HepG2 (cell line): ENCODE data around the gene RHBDL1. TPM values are rescaled to one million over a fixed set of nuclear protein-coding genes. Genes with fewer than 3 reads are reported as not detected.

Source experiments
- CEBPB ChIP-seq: IDR thresholded peaks from 2 replicates; pipeline ENCODE4 v1.6.1; 2011; ENCODE audit warnings: low read depth, low read length, improper control_type of control experiment, borderline replicate concordance
- FOSL2 ChIP-seq: sonication (generic); formaldehyde crosslinking; IDR thresholded peaks from 2 replicates; pipeline ENCODE4 v1.4.0; 2020; ENCODE audit warnings: missing genetic modification reagents
- GABPA ChIP-seq, 2 experiments: IDR thresholded peaks; 2 replicates each; pipeline ENCODE4 v1.6.1; 2011 to 2016; ENCODE audit warnings: low read depth in 2 of 2, low read length in 1 of 2, missing biosample characterization in 1 of 2, missing genetic modification characterization in 1 of 2
- HMG20A ChIP-seq: IDR thresholded peaks from 2 replicates; pipeline ENCODE4 v1.6.1; 2016; ENCODE audit warnings: borderline replicate concordance
- HMG20B ChIP-seq: conservative IDR thresholded peaks from 2 replicates; pipeline ENCODE4 v1.6.1; 2016; ENCODE audit warnings: missing genetic modification reagents, missing compliant biosample characterization
- HMGA1 ChIP-seq: sonication (generic); formaldehyde crosslinking; conservative IDR thresholded peaks from 2 replicates; pipeline ENCODE4 v1.4.0; 2020; ENCODE audit warnings: missing genetic modification reagents
- NR2F1 ChIP-seq, 2 experiments: fragments of 450-650 bp in 1 of 2; formaldehyde crosslinking in 1 of 2; IDR thresholded peaks; 2 replicates each; pipeline versions ENCODE4 v1.5.0 to v1.6.1; 2016 to 2020; ENCODE audit warnings: mild to moderate bottlenecking in 1 of 2, missing compliant biosample characterization in 1 of 2, missing genetic modification reagents in 1 of 2, moderate library complexity in 1 of 2
- NR2F6 ChIP-seq, 2 experiments: IDR thresholded peaks; 2 replicates each; pipeline ENCODE4 v1.6.1; 2016; ENCODE audit warnings: antibody characterized with exemption in 1 of 2, mild to moderate bottlenecking in 1 of 2
- SALL1 ChIP-seq: sonication (generic); formaldehyde crosslinking; IDR thresholded peaks from 2 replicates; pipeline ENCODE4 v1.8.0; 2022; ENCODE audit warnings: mild to moderate bottlenecking, missing genetic modification reagents
- SOX13 ChIP-seq, 3 experiments: fragments of 450-650 bp in 1 of 3; sonication (generic) in 1 of 3; formaldehyde crosslinking in 1 of 3; IDR thresholded peaks in 2 of 3; conservative IDR thresholded peaks in 1 of 3; 2 replicates each; pipeline versions ENCODE4 v1.5.0 to v1.6.1; 2016 to 2020; ENCODE audit warnings: antibody characterized with exemption in 1 of 3, mild to moderate bottlenecking in 1 of 3, missing compliant biosample characterization in 1 of 3, missing genetic modification reagents in 1 of 3, moderate library complexity in 1 of 3
- THAP11 ChIP-seq: IDR thresholded peaks from 2 replicates; pipeline ENCODE4 v1.6.1; 2016; ENCODE audit warnings: missing biosample characterization, missing genetic modification reagents
- YY1 ChIP-seq: IDR thresholded peaks from 2 replicates; pipeline ENCODE4 v1.6.1; 2011; ENCODE audit warnings: low read length, low read depth, moderate library complexity, mild to moderate bottlenecking; ENCODE audit not compliant: insufficient read depth, insufficient replicate concordance
- ZNF253 ChIP-seq: sonication (generic); formaldehyde crosslinking; IDR thresholded peaks from 2 replicates; pipeline ENCODE4 v1.8.0; 2022; ENCODE audit warnings: mild to moderate bottlenecking, missing genetic modification reagents, borderline replicate concordance
- polyA plus RNA-seq, 8 experiments: library from polyadenylated mRNA; depleted of rRNA in 3 of 8; stranded (reverse) in 7 of 8; unstranded in 1 of 8; fragments of >200 nt; fragmentation: Illumina TruSeq in 4 of 8; extraction: Trizol in 4 of 8; gene quantifications; 2 replicates each; pipeline versions ENCODE4 v1.2.1 to v1.2.3, GENCODE V29; 2011 to 2016; ENCODE audit warnings: low read depth in 4 of 8, missing spikeins in 1 of 8, mixed read lengths in 1 of 8; ENCODE audit not compliant: insufficient read depth in 1 of 8
- total RNA-seq, 5 experiments: library from RNA; depleted of rRNA; stranded (reverse); fragments of >200 nt; fragmentation: Illumina TruSeq; extraction: Trizol; gene quantifications; 2 replicates each; pipeline ENCODE4 v1.2.3, GENCODE V29; 2016; ENCODE audit warnings: low read depth in 1 of 5
- TF ChIP-seq, protein P1 (sequence below): sonication (generic); formaldehyde crosslinking; IDR thresholded peaks from 2 replicates; pipeline ENCODE4 v1.4.0; 2020; ENCODE audit warnings: missing genetic modification reagents
- TF ChIP-seq, protein P2 (sequence below): sonication (generic); formaldehyde crosslinking; IDR thresholded peaks from 2 replicates; pipeline ENCODE4 v1.5.1; 2020; ENCODE audit warnings: mild to moderate bottlenecking, missing genetic modification reagents
- TF ChIP-seq, protein P3 (sequence below): sonication (generic); formaldehyde crosslinking; IDR thresholded peaks from 2 replicates; pipeline ENCODE4 v1.5.1; 2020; ENCODE audit warnings: mild to moderate bottlenecking, missing genetic modification reagents, moderate library complexity
- TF ChIP-seq, protein P4 (sequence below): sonication (generic); formaldehyde crosslinking; IDR thresholded peaks from 2 replicates; pipeline ENCODE4 v1.5.0; 2020; ENCODE audit warnings: mild to moderate bottlenecking, missing genetic modification reagents

The RHBDL1 gene
- total and polyA plus RNA-seq, 2 of the 13 experiments (the other 11 are each of a cell fraction or from before 2014, with no cell fraction given), result 1.8 to 3.8 TPM

DNA sequence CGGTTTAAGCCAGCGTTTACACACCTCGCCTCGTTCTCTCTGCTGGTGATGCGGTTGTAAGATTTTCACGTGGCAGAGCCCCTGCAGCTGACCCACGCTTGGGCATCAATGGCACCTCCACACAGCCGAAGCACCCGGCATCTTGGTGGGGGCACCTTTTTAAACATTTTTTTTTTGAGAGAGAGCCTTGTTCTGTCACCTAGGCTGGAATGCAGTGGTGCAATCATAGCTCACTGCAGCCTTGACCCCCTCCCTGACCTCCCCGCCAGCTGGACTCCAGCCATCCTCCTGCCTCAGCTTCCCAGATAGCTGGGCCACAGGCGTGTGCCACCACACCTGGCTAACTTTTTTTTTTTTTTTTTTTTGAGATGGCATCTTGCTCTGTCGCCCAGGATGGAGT, 21.4 kb upstream of the RHBDL1 start (continued):
- TF ChIP-seq SOX13 (IDR thresholded peaks at IDR 0.05), result no peak
- peak in 1 of 2 experiments; percentile 21; a peak in 2 of 4 replicates for TF ChIP-seq SOX13 (CRISPR knock-in tag; conservative IDR thresholded peaks at IDR 0.05 in 1 of 2, IDR thresholded peaks at IDR 0.05 in 1 of 2)
- peak; percentile 9; the same call in 1 of the 2 replicates for TF ChIP-seq FOSL2 (CRISPR knock-in tag)
- TF ChIP-seq, protein P1, sequence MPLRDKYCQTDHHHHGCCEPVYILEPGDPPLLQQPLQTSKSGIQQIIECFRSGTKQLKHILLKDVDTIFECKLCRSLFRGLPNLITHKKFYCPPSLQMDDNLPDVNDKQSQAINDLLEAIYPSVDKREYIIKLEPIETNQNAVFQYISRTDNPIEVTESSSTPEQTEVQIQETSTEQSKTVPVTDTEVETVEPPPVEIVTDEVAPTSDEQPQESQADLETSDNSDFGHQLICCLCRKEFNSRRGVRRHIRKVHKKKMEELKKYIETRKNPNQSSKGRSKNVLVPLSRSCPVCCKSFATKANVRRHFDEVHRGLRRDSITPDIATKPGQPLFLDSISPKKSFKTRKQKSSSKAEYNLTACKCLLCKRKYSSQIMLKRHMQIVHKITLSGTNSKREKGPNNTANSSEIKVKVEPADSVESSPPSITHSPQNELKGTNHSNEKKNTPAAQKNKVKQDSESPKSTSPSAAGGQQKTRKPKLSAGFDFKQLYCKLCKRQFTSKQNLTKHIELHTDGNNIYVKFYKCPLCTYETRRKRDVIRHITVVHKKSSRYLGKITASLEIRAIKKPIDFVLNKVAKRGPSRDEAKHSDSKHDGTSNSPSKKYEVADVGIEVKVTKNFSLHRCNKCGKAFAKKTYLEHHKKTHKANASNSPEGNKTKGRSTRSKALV (CRISPR knock-in tag), result 0 out of 2 replicates have a peak, but pooled peaks have one; percentile 31
- no peak for TF ChIP-seq ZNF253 (CRISPR knock-in tag)
- TF ChIP-seq, protein P2, sequence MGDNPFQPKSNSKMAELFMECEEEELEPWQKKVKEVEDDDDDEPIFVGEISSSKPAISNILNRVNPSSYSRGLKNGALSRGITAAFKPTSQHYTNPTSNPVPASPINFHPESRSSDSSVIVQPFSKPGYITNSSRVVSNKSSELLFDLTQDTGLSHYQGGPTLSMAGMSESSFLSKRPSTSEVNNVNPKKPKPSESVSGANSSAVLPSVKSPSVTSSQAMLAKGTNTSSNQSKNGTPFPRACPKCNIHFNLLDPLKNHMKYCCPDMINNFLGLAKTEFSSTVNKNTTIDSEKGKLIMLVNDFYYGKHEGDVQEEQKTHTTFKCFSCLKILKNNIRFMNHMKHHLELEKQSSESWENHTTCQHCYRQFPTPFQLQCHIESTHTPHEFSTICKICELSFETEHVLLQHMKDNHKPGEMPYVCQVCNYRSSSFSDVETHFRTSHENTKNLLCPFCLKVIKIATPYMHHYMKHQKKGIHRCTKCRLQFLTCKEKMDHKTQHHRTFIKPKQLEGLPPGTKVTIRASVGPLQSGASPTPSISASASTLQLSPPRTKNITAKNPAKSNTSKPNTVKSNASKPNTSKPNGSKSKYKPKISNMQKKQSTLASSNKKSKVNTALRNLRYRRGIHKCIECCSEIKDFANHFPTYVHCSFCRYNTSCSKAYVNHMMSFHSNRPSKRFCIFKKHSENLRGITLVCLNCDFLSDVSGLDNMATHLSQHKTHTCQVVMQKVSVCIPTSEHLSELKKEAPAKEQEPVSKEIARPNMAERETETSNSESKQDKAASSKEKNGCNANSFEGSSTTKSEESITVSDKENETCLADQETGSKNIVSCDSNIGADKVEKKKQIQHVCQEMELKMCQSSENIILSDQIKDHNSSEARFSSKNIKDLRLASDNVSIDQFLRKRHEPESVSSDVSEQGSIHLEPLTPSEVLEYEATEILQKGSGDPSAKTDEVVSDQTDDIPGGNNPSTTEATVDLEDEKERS (CRISPR knock-in tag), result 0 out of 2 replicates have a peak, but pooled peaks have one; percentile 48
- TF ChIP-seq NR2F6 (IDR thresholded peaks at IDR 0.05), result peak; percentile 95
- TF ChIP-seq NR2F6 (CRISPR knock-in tag; IDR thresholded peaks at IDR 0.05), result peak; percentile 96
- TF ChIP-seq NR2F1 (CRISPR knock-in tag; IDR thresholded peaks at IDR 0.05), result peak; percentile 89 to 92
- TF ChIP-seq, protein P3, sequence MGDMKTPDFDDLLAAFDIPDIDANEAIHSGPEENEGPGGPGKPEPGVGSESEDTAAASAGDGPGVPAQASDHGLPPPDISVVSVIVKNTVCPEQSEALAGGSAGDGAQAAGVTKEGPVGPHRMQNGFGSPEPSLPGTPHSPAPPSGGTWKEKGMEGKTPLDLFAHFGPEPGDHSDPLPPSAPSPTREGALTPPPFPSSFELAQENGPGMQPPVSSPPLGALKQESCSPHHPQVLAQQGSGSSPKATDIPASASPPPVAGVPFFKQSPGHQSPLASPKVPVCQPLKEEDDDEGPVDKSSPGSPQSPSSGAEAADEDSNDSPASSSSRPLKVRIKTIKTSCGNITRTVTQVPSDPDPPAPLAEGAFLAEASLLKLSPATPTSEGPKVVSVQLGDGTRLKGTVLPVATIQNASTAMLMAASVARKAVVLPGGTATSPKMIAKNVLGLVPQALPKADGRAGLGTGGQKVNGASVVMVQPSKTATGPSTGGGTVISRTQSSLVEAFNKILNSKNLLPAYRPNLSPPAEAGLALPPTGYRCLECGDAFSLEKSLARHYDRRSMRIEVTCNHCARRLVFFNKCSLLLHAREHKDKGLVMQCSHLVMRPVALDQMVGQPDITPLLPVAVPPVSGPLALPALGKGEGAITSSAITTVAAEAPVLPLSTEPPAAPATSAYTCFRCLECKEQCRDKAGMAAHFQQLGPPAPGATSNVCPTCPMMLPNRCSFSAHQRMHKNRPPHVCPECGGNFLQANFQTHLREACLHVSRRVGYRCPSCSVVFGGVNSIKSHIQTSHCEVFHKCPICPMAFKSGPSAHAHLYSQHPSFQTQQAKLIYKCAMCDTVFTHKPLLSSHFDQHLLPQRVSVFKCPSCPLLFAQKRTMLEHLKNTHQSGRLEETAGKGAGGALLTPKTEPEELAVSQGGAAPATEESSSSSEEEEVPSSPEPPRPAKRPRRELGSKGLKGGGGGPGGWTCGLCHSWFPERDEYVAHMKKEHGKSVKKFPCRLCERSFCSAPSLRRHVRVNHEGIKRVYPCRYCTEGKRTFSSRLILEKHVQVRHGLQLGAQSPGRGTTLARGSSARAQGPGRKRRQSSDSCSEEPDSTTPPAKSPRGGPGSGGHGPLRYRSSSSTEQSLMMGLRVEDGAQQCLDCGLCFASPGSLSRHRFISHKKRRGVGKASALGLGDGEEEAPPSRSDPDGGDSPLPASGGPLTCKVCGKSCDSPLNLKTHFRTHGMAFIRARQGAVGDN (CRISPR knock-in tag), result peak; percentile 63
- TF ChIP-seq, protein P4, sequence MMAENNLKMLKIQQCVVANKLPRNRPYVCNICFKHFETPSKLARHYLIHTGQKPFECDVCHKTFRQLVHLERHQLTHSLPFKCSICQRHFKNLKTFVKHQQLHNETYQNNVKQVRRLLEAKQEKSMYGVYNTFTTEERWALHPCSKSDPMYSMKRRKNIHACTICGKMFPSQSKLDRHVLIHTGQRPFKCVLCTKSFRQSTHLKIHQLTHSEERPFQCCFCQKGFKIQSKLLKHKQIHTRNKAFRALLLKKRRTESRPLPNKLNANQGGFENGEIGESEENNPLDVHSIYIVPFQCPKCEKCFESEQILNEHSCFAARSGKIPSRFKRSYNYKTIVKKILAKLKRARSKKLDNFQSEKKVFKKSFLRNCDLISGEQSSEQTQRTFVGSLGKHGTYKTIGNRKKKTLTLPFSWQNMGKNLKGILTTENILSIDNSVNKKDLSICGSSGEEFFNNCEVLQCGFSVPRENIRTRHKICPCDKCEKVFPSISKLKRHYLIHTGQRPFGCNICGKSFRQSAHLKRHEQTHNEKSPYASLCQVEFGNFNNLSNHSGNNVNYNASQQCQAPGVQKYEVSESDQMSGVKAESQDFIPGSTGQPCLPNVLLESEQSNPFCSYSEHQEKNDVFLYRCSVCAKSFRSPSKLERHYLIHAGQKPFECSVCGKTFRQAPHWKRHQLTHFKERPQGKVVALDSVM, result no peak
- peak; percentile 20; the same call in 1 of the 2 replicates for TF ChIP-seq THAP11 (CRISPR knock-in tag)
- TF ChIP-seq CEBPB, result peak; percentile 81
- TF ChIP-seq HMGA1, result no peak
- TF ChIP-seq HMG20B, result no peak
- 0 out of 2 replicates have a peak, but pooled peaks have one; percentile 23 for TF ChIP-seq SALL1 (CRISPR knock-in tag)
- TF ChIP-seq GABPA (IDR thresholded peaks at IDR 0.05; ENCODE audit: low read depth, low read length), result no peak
- TF ChIP-seq GABPA (CRISPR knock-in tag; IDR thresholded peaks at IDR 0.05; ENCODE audit: low read depth), result peak; percentile 44; the same call in 1 of the 2 replicates
- peak; percentile 19; the same call in 1 of the 2 replicates for TF ChIP-seq HMG20A
- peak; percentile 20 for TF ChIP-seq YY1
